Measurements from ENCODE around the gene OSBP2.
A peak's percentile ranks its signal among the peaks of the same experiment; 100 is the strongest.
"Not testable (repeated sequence)": the region's sequence is repeated elsewhere in the genome, so short reads cannot be mapped to it uniquely, and the experiment has no call there.

Gene OSBP2

DNA sequence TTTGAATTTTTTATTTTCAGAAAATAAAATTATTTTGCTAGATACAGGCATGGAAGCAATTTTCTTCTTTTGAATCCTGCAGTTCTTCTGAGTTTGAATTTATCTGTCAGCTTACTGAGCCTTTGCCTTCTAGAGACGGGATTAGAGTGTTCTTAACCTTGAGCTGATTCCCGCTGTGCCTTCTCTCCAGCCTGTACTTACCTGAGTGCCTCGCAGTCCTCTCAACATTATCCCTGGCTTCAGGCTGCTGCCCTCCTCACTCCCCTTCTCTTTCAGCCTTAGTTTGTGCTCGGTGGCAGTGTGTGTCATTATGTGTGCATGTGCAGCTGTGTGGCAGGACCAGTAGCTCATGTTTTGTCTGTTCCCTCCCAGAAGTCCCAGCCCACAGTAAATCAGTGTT is 24.3 kb downstream of the OSBP2 start:
- Mint-ChIP-seq H3K27ac (no peak overlapping the region), H3K27me3 (ENCODE audit: low read depth) (no peaks in the 10 kb centered on the region), H3K4me1 (ENCODE audit: low read depth) (peaks cover 7% of the 10 kb centered on the region), H3K36me3 (ENCODE audit: low read depth) (no peaks in the 10 kb centered on the region), H3K4me3 (no peak overlapping the region), H3K9me3 (no peaks in the 10 kb centered on the region)

DNA sequence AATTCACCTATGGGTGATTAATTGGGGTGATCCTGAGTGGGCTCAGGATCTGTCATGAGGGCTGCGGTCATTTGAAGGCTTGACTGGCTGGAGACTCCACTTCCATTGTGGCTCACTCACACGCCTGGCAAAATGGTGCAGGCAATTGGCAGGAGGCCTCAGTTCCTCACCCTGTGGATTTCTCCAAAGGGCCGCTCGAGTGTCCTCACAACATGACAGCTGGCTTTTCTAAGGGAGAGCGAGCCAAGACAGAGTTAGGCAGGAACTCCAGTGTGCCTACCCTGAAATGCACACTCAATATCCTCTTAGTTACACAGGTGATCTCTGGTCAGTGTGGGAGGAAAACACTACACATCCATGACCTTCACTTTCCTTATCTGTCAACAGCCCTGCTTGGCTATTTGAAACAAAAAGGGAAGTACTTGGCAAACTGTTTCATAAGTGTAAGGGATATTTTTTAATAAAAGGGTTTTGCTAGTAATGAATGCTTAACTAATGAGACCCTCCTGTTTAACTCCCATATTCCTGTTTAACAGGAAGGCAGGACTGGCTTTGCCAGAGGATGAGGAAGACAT is 25.7 kb downstream of the OSBP2 start:
- Mint-ChIP-seq H3K9me3 (no peaks in the 10 kb centered on the region), H3K27me3 (ENCODE audit: low read depth) (no peaks in the 10 kb centered on the region), H3K4me1 (ENCODE audit: low read depth) (peaks cover 5% of the 10 kb centered on the region), H3K36me3 (ENCODE audit: low read depth) (no peaks in the 10 kb centered on the region), H3K27ac (no peak overlapping the region), H3K4me3 (no peak overlapping the region)

DNA sequence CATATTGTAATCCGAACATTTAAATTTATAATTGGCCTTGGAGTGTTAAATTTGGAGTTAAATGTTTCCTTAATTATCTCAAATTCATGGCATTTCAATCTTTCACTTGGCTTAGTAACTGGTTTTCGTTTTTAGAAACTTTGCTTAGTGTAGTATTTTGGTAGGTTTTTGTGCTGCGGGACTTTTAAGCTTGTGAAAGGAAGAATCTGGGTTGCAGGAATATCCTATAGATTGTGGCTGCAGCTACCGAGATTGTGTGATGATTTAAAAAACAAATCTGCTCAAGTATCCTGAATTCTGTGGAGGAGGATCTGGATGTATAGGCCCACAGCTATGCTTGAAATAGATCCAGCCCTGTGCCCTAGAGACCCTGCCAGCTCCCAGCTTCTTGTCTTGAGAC is 27.1 kb downstream of the OSBP2 start:
- H3K27me3 Mint-ChIP-seq (ENCODE audit: low read depth): no peaks in the 10 kb centered on the region
- H3K4me1 Mint-ChIP-seq (ENCODE audit: low read depth): peaks cover 5% of the 10 kb centered on the region
- no peaks in the 10 kb centered on the region for H3K36me3 Mint-ChIP-seq (ENCODE audit: low read depth)
- no peaks in the 10 kb centered on the region for H3K9me3 Mint-ChIP-seq
- H3K27ac Mint-ChIP-seq: no peak overlapping the region
- H3K4me3 Mint-ChIP-seq: no peak overlapping the region

DNA sequence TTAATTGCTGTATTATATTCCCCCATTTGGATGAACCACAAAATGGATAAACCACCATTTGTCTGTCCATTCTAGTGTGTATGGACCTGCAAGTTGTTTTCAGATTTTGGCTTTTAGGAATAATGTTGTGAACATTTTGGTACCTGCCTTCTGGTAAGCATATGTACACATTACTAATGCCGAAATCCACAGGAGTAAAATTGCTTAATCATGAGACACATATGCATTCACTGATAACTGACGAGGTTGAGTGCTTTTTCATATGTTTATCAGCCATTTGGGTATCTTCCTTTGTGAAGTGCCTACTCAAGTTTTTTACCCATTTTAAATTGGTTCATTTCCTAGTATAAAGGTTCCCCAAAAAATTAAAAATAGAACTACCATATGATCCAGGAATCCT is 34.2 kb downstream of the OSBP2 start:
- Mint-ChIP-seq H3K27ac (no peak overlapping the region), H3K4me1 (ENCODE audit: low read depth) (peaks cover 8% of the 10 kb centered on the region), H3K9me3 (no peaks in the 10 kb centered on the region), H3K36me3 (ENCODE audit: low read depth) (no peaks in the 10 kb centered on the region), H3K4me3 (no peak overlapping the region), H3K27me3 (ENCODE audit: low read depth) (no peaks in the 10 kb centered on the region)

DNA sequence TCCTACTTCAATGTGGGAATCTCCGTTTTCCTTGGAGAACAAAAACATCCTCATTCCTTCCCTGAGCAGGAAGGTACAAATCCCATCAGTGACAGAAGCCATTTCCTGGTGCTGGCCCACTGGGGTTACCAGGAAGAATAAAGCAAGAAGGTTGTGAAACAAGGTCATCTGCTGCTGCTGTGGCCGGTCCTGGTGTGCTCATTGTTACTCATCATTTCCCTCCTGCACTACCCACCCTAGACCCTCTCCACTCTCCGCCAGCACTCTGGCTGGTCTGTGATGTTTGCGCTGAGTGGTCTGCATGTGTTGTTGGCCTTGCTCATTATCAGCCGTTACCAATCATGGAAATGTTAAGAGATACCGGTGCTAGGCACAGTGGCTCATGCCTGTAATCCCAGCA is 37.0 kb downstream of the OSBP2 start:
- Mint-ChIP-seq H3K36me3 (ENCODE audit: low read depth) (no peaks in the 10 kb centered on the region), H3K4me3 (no peak overlapping the region), H3K4me1 (ENCODE audit: low read depth) (peaks cover 8% of the 10 kb centered on the region), H3K27ac (no peak overlapping the region), H3K27me3 (ENCODE audit: low read depth) (no peaks in the 10 kb centered on the region), H3K9me3 (no peaks in the 10 kb centered on the region)

DNA sequence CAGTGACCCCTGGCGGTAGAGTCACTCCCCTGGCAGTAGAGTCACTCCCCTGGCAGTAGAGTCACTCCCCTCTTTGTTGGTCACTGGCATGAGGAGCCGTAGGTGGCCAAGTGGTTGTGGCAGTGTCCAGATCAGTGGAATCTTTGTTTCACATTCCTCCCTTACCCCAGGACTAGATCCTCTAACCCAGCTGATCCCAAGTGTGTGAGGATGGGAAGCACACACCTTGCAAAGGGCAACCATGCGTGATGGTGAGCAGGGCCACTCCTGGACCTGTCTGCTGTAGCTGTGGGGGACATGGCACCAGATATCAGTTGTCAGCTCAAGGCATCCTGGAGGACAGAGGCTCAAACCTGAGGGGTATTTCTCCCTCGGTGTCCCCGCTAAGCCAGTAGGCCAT is 37.8 kb downstream of the OSBP2 start:
- Mint-ChIP-seq H3K4me3 (no peak overlapping the region), H3K27me3 (ENCODE audit: low read depth) (no peaks in the 10 kb centered on the region), H3K27ac (no peak overlapping the region), H3K36me3 (ENCODE audit: low read depth) (no peaks in the 10 kb centered on the region), H3K4me1 (ENCODE audit: low read depth) (peaks cover 3% of the 10 kb centered on the region), H3K9me3 (no peaks in the 10 kb centered on the region)

DNA sequence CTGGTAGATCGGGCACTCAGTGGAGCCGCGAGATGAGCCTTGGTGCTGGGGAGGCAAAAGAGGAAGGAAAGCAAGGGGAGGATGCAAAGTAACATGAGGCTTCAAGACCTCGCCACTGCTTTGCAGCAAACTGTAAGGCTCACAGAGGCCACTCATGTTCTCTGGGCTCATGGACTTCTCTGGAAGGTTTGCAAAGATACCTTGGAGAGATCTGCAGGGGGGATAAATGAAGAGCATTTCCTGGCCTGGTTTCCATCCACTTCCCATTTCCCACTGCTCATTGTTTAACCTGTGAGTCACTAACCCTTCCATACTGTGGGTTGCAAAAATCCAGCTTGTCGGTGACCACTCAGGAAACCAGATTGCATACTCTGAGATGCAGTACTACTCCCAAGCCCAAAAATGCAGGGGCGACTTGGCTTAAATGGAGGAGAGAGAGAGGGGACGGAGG is 38.5 kb downstream of the OSBP2 start:
- Mint-ChIP-seq H3K27me3 (ENCODE audit: low read depth) (no peaks in the 10 kb centered on the region), H3K4me3 (no peak overlapping the region), H3K36me3 (ENCODE audit: low read depth) (no peaks in the 10 kb centered on the region), H3K4me1 (ENCODE audit: low read depth) (peaks cover 3% of the 10 kb centered on the region), H3K9me3 (no peaks in the 10 kb centered on the region), H3K27ac (no peak overlapping the region)

DNA sequence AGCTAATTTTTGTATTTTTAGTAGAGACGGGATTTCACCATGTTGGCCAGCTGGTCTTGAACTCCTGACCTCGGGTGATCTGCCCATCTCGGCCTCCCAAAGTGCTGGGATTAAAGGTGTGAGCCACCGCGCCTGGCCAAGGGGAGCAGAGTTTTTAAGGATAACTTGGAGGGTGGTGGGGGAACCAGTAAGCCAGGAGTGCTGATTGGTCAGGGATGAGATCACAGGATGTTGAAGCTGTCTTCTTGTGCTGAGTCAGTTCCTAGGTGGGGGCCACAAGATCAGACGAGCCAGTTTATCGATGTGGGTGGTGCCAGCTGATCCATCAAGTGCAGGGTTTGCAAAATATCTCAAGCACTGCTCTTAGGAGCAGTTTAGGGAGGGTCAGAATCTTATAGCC is 45.3 kb downstream of the OSBP2 start:
- H3K27me3 Mint-ChIP-seq (ENCODE audit: low read depth); H3K4me3 Mint-ChIP-seq; H3K36me3 Mint-ChIP-seq (ENCODE audit: low read depth); H3K9me3 Mint-ChIP-seq: not testable (repeated sequence)
- Mint-ChIP-seq H3K27ac (peak overlapping the region; percentile 92), H3K4me1 (ENCODE audit: low read depth) (peaks cover 45% of the 10 kb centered on the region)

DNA sequence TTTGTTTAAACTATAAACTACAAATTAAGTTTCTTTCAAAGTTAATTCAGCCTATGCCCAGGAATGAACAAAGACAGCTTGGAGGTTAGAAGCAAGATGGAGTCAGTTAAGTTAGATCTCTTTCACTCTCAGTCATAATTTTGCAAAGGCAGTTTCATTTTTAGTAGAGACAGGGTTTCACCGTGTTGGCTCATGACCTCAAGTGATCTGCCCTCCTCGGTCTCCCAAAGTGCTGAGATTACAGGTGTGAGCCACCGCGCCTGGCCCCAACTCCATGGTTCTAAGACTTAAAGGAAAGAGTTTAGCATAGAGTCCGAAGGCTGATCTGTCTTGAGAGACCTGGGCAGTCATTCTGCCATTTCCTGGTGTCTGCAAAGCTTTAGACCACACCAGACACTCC is 45.8 kb downstream of the OSBP2 start:
- Mint-ChIP-seq H3K27ac (peak overlapping the region; percentile 92), H3K4me1 (ENCODE audit: low read depth) (peaks cover 47% of the 10 kb centered on the region), H3K4me3 (peak overlapping the region; percentile 9)
- not testable (repeated sequence) for H3K27me3 Mint-ChIP-seq (ENCODE audit: low read depth); H3K9me3 Mint-ChIP-seq; H3K36me3 Mint-ChIP-seq (ENCODE audit: low read depth)

DNA sequence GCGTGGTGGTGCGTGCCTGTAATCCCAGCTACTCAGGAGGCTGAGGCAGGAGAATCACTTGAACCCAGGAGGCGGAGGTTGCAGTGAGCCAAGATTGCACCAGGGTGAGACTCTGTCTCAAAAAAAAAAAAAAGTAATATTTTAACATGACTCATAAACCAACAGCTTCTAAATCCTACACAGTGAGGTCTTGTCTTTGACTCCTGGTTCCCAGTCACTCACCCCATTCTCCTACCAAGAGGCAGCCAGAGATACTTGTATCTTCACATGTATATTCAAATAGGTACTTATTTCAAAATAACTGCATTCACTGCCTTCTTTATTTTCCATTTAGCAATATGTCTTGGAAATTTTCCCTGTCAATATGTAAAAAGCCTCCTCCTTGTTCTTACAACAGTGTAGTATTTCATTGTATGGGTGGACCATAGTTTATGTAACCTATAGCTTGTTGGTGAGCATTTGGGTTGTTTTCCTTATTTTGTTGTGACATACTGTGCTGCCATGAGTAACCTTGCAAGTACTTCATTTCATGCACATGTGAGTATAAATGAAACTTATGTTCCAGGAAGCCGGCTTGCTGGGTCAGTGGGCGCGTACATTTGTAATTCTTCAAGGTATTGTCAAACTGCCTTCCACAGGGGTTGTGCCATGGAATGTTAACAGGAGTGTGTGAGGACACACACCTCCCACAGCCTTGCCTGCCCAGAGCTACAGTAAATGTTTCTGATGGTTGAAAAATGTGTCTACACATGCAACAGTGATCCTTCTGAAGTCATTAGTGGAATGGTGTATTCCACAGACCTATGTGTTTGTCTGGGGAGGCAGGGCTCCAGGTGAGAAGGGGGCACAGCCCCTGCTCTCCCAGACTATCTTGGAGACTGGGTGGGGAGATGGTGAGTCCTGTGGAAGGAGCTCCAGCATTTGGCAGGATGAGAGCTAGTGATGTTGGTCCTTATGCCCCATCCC is 47.9 kb downstream of the OSBP2 start:
- H3K4me1 Mint-ChIP-seq (ENCODE audit: low read depth): peaks cover 58% of the 10 kb centered on the region
- H3K27ac Mint-ChIP-seq: peak overlapping the region; percentile 85
- H3K36me3 Mint-ChIP-seq (ENCODE audit: low read depth): peaks cover 2% of the 10 kb centered on the region
- no peaks in the 10 kb centered on the region for H3K9me3 Mint-ChIP-seq
- H3K4me3 Mint-ChIP-seq: peak overlapping the region; percentile 32
- no peaks in the 10 kb centered on the region for H3K27me3 Mint-ChIP-seq (ENCODE audit: low read depth)

DNA sequence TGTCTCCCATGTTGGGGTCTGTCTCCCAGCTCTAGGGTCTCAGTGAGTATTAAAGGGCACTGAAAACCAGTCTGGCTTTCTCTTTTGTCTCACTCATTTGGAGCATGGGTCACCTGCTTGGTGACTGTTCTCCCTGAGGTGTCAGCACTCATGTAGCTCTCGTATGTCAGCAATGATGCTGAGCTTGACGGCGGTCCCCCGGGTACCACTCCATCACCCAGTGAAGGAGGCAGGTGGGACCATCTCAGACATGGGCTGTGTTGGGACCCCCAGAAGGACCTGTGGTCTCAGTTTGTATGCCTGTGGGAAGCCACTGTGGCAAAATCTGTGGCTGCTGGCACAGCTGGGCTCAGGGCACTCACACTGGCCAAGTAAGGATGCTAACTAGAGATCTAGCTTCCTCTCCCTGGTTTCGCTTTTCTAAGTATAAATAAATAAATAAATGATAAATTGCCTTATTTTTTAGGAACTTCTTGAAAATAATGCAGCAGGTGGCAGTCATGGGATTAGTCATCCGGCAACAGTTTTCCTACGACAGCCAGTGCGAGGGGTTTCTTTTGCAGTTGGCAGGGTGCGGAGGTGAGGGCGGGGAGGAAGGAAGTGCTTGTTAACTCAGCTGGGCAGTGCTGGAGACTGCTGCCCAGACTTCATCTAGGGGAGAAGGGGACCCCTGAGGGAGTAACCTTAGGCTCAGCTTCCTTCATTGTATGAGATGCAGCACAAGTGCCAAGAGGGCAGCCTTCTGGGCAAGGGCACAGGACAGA is 48.8 kb downstream of the OSBP2 start:
- Mint-ChIP-seq H3K4me1 (ENCODE audit: low read depth) (peaks cover 58% of the 10 kb centered on the region), H3K4me3 (peak overlapping the region; percentile 41), H3K27me3 (ENCODE audit: low read depth) (no peaks in the 10 kb centered on the region), H3K36me3 (ENCODE audit: low read depth) (peaks cover 2% of the 10 kb centered on the region), H3K27ac (peak overlapping the region; percentile 85), H3K9me3 (no peaks in the 10 kb centered on the region)

DNA sequence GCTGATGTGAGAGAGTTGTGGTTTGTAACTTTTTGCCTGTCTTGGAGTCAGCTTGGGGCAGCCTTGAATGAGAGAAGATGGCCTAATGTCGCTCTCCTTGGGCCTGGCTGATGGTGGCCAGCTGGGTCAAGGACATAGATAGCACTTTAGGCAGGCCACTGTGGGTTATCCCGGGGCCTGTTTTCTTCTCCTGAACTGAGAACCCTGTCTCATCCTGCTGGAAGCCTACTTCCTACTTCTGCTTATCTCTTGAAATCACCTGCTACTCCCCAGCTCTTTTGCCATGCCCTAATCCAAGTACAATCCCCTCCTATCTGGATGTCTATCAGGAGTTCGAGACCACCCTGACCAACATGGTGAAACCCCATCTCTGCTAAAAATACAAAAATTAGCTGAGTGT is 49.5 kb downstream of the OSBP2 start:
- Mint-ChIP-seq H3K9me3 (no peaks in the 10 kb centered on the region), H3K4me1 (ENCODE audit: low read depth) (peaks cover 57% of the 10 kb centered on the region), H3K27ac (peak overlapping the region; percentile 85), H3K36me3 (ENCODE audit: low read depth) (no peaks in the 10 kb centered on the region), H3K4me3 (no peak overlapping the region), H3K27me3 (ENCODE audit: low read depth) (no peaks in the 10 kb centered on the region)

DNA sequence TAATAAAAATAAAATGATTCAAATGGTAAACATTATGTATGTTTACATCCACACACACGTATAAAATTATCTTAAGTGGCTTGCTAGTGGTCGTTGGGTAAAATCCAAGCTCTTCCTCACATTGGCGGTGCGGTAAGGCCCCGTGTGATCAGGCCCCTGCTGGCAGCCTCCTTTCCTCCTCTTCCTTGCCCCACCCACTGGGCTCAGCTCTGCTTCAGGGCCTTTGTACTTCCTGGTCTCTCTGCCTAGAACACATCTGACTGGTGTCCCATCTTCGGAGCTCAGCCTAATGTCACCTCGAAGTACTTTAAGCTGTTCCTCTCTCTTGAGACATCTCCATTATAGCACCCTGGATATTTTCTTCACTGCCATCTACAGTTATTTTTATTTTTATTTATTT is 52.8 kb downstream of the OSBP2 start:
- Mint-ChIP-seq H3K4me1 (ENCODE audit: low read depth) (peaks cover 39% of the 10 kb centered on the region), H3K36me3 (ENCODE audit: low read depth) (no peaks in the 10 kb centered on the region), H3K27me3 (ENCODE audit: low read depth) (no peaks in the 10 kb centered on the region), H3K27ac (no peak overlapping the region), H3K9me3 (no peaks in the 10 kb centered on the region), H3K4me3 (no peak overlapping the region)

DNA sequence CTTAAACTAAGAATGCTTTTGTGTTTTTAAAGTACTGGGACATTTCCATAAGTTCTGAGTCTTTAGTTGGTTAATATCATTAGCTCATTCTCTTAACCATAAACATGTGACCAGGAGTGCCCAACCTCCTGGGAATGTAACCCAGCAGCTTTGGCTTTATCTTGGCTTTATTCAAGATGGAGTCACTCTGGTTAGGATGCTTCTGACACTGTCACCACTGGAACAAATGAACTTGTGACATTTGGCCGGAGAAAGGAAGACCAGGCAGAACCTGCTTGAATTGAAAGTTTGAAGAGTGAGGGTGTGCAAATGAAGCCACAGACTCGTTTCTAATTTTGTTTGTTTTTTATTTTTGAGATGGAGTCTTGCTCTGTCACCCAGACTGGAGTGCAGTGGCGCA is 54.6 kb downstream of the OSBP2 start:
- Mint-ChIP-seq H3K4me3 (no peak overlapping the region), H3K4me1 (ENCODE audit: low read depth) (peaks cover 25% of the 10 kb centered on the region), H3K9me3 (no peaks in the 10 kb centered on the region), H3K36me3 (ENCODE audit: low read depth) (no peaks in the 10 kb centered on the region), H3K27ac (no peak overlapping the region), H3K27me3 (ENCODE audit: low read depth) (no peaks in the 10 kb centered on the region)

DNA sequence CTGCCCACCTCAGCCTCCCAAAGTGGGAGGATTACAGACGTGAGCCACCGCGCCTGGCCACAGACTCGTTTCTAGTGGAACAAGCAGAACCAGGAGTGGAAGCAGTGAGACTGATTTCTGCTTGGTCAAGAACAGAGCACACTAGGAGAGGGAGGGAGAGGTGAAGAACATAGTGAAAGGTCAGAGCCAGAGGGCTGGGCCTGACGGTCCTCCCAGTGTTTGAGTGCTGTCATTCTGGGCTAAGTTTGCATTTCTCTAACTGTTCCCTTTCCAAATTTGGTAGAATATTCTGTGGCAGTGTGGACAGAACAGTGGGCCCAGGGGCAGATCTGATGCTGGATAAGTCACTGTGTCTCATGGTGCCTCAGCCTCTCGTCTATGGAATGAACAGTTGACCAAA is 55.2 kb downstream of the OSBP2 start:
- Mint-ChIP-seq H3K36me3 (ENCODE audit: low read depth) (no peaks in the 10 kb centered on the region), H3K4me3 (no peak overlapping the region), H3K9me3 (no peaks in the 10 kb centered on the region), H3K27me3 (ENCODE audit: low read depth) (no peaks in the 10 kb centered on the region), H3K27ac (no peak overlapping the region), H3K4me1 (ENCODE audit: low read depth) (peaks cover 21% of the 10 kb centered on the region)
